AG09319 (cell line): ENCODE measurements around the gene ERVFRD-1.

Source experiments
- DNase-seq: peaks from one replicate; pipeline ENCODE4 v3.0.0-alpha.2; 2010; ENCODE audit warnings: low read depth; ENCODE audit errors: extremely low read depth
- CTCF ChIP-seq: IDR thresholded peaks from 2 replicates; pipeline ENCODE4 v1.5.1; 2011; ENCODE audit warnings: low read depth, mild to moderate bottlenecking, inconsistent platforms, low read length, moderate library complexity

ERVFRD-1 gene, protein sequence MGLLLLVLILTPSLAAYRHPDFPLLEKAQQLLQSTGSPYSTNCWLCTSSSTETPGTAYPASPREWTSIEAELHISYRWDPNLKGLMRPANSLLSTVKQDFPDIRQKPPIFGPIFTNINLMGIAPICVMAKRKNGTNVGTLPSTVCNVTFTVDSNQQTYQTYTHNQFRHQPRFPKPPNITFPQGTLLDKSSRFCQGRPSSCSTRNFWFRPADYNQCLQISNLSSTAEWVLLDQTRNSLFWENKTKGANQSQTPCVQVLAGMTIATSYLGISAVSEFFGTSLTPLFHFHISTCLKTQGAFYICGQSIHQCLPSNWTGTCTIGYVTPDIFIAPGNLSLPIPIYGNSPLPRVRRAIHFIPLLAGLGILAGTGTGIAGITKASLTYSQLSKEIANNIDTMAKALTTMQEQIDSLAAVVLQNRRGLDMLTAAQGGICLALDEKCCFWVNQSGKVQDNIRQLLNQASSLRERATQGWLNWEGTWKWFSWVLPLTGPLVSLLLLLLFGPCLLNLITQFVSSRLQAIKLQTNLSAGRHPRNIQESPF

GRCh38 chr6:11110921-11111768 is at the start of gene ERVFRD-1:
Gene ERVFRD-1 (minus strand): TSS chr6:11111725. CDS start chr6:11105310, 6,415 bp downstream.
- no peak for DNase-seq
- no peak for TF ChIP-seq CTCF

DNA sequence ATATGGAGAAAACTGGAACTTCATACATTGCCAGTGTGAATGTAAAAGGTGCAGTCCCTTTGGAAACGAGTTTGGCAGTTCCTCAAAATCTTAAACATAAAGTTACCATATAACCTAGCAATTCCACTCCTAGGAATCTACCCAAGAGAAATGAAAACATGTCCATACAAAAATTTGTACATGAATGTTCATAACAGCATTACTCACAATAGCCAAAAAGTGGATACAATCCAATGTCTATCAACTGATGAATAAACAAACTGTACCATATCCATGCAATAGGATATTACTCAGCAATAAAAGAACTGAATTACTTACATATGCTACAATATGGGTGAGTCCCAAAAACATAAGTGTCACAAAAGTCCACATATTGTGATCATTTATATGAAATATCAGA is 48.7 kb upstream of the ERVFRD-1 start:
- no peak for DNase-seq
- no peak for TF ChIP-seq CTCF

GRCh38 chr6:11155589-11155988 is 44.1 kb upstream of the ERVFRD-1 start:
- TF ChIP-seq CTCF, result no peak
- DNase-seq, result no peak

DNA sequence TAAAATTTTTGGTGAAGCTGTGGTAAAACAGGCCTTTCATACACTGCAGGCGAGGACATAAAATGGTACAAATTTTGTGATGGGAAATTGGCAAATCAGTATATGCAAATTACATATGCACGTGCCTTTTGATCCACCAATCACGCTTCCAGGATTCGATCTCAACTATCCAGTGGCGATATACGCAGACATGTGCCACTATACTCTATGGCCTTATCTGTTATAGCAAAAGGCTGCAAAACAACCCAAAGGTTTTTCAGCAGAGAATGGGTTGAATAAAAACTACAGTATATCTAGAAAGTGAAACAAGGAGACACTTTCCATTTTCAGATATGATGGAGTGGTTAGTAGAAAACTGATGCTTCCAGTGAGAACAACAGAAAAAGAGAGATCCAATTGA is 41.9 kb upstream of the ERVFRD-1 start:
- TF ChIP-seq CTCF, result no peak
- no peak for DNase-seq

DNA sequence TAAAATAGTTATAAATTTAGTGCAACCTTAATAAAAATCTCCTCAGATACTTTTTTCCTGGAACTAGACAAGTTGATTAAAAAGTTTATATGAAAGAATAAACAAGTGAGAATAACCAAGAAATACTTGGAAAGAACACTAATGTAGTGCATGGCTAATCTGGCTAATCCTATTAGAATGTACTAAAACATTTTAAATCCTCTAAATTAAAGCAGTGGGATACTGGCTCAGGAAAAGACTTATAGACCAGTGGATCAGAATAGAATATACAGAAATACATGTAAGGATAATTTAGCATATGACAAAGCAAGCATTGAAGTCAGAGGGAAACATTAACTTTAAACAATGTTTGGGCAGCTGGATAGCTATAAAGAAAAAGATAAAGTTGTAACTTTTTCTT is 41.1 kb upstream of the ERVFRD-1 start:
- no peak for TF ChIP-seq CTCF
- no peak for DNase-seq

- no peak for DNase-seq
- no peak for TF ChIP-seq CTCF
Observed at GRCh38 chr6:11151488-11151887, 40.0 kb upstream of the ERVFRD-1 start.

DNA sequence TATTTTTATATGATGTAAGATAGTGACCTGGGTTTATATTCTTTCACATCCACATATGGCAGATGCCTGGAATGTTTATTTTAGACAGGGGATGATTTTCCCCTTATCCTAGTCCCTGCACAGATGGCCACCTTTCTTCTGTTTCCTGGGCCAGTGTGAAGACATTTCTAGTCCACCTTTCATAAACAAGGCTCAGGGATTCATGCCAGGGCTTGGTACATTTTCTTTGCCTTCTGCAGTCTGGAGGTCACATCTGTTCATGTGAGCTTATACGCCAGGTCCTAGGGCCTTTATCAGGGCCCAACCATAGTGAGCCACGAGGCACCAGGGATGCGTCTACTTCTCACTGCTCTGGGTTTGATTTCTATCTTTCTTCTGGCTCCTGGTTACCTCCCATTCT is 38.0 kb upstream of the ERVFRD-1 start:
- DNase-seq, result no peak
- TF ChIP-seq CTCF, result no peak
